Nephron progenitor cell (in vitro differentiated cells): Measurements from ENCODE around the gene RALB.
"Not testable (repeated sequence)": the region's sequence is repeated elsewhere in the genome, so short reads cannot be mapped to it uniquely, and the experiment has no call there.

Source experiments
- DNase-seq: peaks from one replicate; pipeline ENCODE4 v3.0.0; 2021
- H3K27ac Mint-ChIP-seq: 2 replicates; pipeline ENCODE4 v1.8.0; 2021; ENCODE audit warnings: mild to moderate bottlenecking, moderate library complexity, mixed read lengths
- H3K27me3 Mint-ChIP-seq: 2 replicates; pipeline ENCODE4 v1.8.0; 2021; ENCODE audit warnings: mild to moderate bottlenecking, low read depth, mixed read lengths; ENCODE audit not compliant: poor library complexity
- H3K36me3 Mint-ChIP-seq: 2 replicates; pipeline ENCODE4 v1.8.0; 2021; ENCODE audit warnings: low read depth, mixed read lengths
- H3K4me1 Mint-ChIP-seq: 2 replicates; pipeline ENCODE4 v1.8.0; 2021; ENCODE audit warnings: mixed read lengths
- H3K4me3 Mint-ChIP-seq: 2 replicates; pipeline ENCODE4 v1.8.0; 2021; ENCODE audit warnings: mild to moderate bottlenecking, moderate library complexity, mixed read lengths
- H3K9me3 Mint-ChIP-seq: 2 replicates; pipeline ENCODE4 v1.8.0; 2021; ENCODE audit warnings: mild to moderate bottlenecking, moderate library complexity, mixed read lengths
- CTCF ChIP-seq: fragments of 200-600 bp; sonication (generic); IDR thresholded peaks from 2 replicates; pipeline ENCODE4 v1.5.0; 2021; ENCODE audit warnings: antibody characterized with exemption

RALB gene

GRCh38 chr2:120307482-120307881 lies 54.8 kb downstream of the RALB start:
- Mint-ChIP-seq H3K36me3 (peaks cover 7% of the 10 kb centered on the region), H3K27ac (no peak overlapping the region), H3K4me1 (no peaks in the 10 kb centered on the region), H3K9me3 (no peaks in the 10 kb centered on the region), H3K27me3 (peaks cover 35% of the 10 kb centered on the region), H3K4me3 (no peak overlapping the region)
- TF ChIP-seq CTCF: no peak
- DNase-seq: no peak

- DNase-seq: no peak
- H3K36me3 Mint-ChIP-seq: no peaks in the 10 kb centered on the region
- peaks cover 5% of the 10 kb centered on the region for H3K4me1 Mint-ChIP-seq
- TF ChIP-seq CTCF: no peak
- H3K4me3 Mint-ChIP-seq: no peak overlapping the region
- H3K27me3 Mint-ChIP-seq: peaks cover 39% of the 10 kb centered on the region
- no peaks in the 10 kb centered on the region for H3K9me3 Mint-ChIP-seq
- H3K27ac Mint-ChIP-seq: no peak overlapping the region
These were observed 55.6 kb downstream of the RALB start for GRCh38 chr2:120308038-120308910.

- no peak for DNase-seq
- H3K4me1 Mint-ChIP-seq: peaks cover 24% of the 10 kb centered on the region
- H3K36me3 Mint-ChIP-seq: no peaks in the 10 kb centered on the region
- peaks cover 46% of the 10 kb centered on the region for H3K27me3 Mint-ChIP-seq
- H3K4me3 Mint-ChIP-seq: no peak overlapping the region
- TF ChIP-seq CTCF: no peak
- no peak overlapping the region for H3K27ac Mint-ChIP-seq
- H3K9me3 Mint-ChIP-seq: no peaks in the 10 kb centered on the region
These were observed 57.5 kb downstream of the RALB start for GRCh38 chr2:120310136-120310535.

GRCh38 chr2:120310841-120311240 lies 58.2 kb downstream of the RALB start:
- peaks cover 50% of the 10 kb centered on the region for H3K27me3 Mint-ChIP-seq
- H3K9me3 Mint-ChIP-seq, H3K27ac Mint-ChIP-seq, DNase-seq, H3K4me3 Mint-ChIP-seq, H3K36me3 Mint-ChIP-seq: not testable (repeated sequence)
- peaks cover 25% of the 10 kb centered on the region for H3K4me1 Mint-ChIP-seq

GRCh38 chr2:120312076-120312475 lies 59.4 kb downstream of the RALB start:
- Mint-ChIP-seq H3K27ac (no peak overlapping the region), H3K27me3 (peaks cover 62% of the 10 kb centered on the region), H3K36me3 (no peaks in the 10 kb centered on the region), H3K4me1 (peaks cover 25% of the 10 kb centered on the region), H3K4me3 (no peak overlapping the region), H3K9me3 (no peaks in the 10 kb centered on the region)
- no peak for TF ChIP-seq CTCF
- no peak for DNase-seq

- Mint-ChIP-seq H3K4me1 (peaks cover 25% of the 10 kb centered on the region), H3K36me3 (no peaks in the 10 kb centered on the region), H3K27ac (no peak overlapping the region), H3K27me3 (peaks cover 66% of the 10 kb centered on the region), H3K4me3 (peak overlapping the region; percentile 74), H3K9me3 (no peaks in the 10 kb centered on the region)
- TF ChIP-seq CTCF: peak; percentile 84
- DNase-seq: peak; percentile 79
These were observed 60.4 kb downstream of the RALB start for GRCh38 chr2:120312860-120313694.
